ENCODE measurements around the gene ANXA4.
"Not testable (repeated sequence)": the region's sequence is repeated elsewhere in the genome, so short reads cannot be mapped to it uniquely, and the experiment has no call there.

Gene ANXA4

GRCh38 chr2:69721022-69721421, 20.9 kb upstream of the ANXA4 start:
- no peak for DNase-seq (ENCODE audit: low spot score)

GRCh38 chr2:69723791-69724190, 18.1 kb upstream of the ANXA4 start:
- DNase-seq (ENCODE audit: low spot score) = no peak

- peak; percentile 90 for DNase-seq (ENCODE audit: low spot score)
These were observed 17.3 kb upstream of the ANXA4 start for GRCh38 chr2:69724540-69725159.

- DNase-seq (ENCODE audit: low spot score) = no peak
These were observed 16.1 kb upstream of the ANXA4 start for GRCh38 chr2:69725706-69726360.

- no peak for DNase-seq (ENCODE audit: low spot score)
These were observed 12.7 kb upstream of the ANXA4 start for GRCh38 chr2:69729266-69729665.

- no peak for DNase-seq (ENCODE audit: low spot score)
These were observed 12.2 kb upstream of the ANXA4 start for GRCh38 chr2:69729781-69730180.

- DNase-seq (ENCODE audit: low spot score) = no peak
These were observed 10.6 kb upstream of the ANXA4 start for GRCh38 chr2:69731147-69731970.

- no peak for DNase-seq (ENCODE audit: low spot score)
These were observed 8.4 kb upstream of the ANXA4 start for GRCh38 chr2:69733342-69734034.

GRCh38 chr2:69734035-69734611, 7.8 kb upstream of the ANXA4 start:
- DNase-seq (ENCODE audit: low spot score) = no peak

- DNase-seq (ENCODE audit: low spot score) = no peak
These were observed 6.9 kb upstream of the ANXA4 start for GRCh38 chr2:69734854-69735544.

- no peak for DNase-seq (ENCODE audit: low spot score)
These were observed 6.2 kb upstream of the ANXA4 start for GRCh38 chr2:69735686-69736085.

GRCh38 chr2:69738149-69738548, 3.8 kb upstream of the ANXA4 start:
- DNase-seq (ENCODE audit: low spot score) = not testable (repeated sequence)

GRCh38 chr2:69740502-69740951, 1.4 kb upstream of the ANXA4 start:
- no peak for DNase-seq (ENCODE audit: low spot score)

- DNase-seq (ENCODE audit: low spot score) = peak; percentile 9
These were observed 732 bp upstream of the ANXA4 start for GRCh38 chr2:69741229-69741574.

GRCh38 chr2:69742322-69742952, 503 bp downstream of the ANXA4 start:
- no peak for DNase-seq (ENCODE audit: low spot score)

GRCh38 chr2:69743847-69744264, 1.9 kb downstream of the ANXA4 start:
- DNase-seq (ENCODE audit: low spot score) = no peak

- DNase-seq (ENCODE audit: low spot score) = no peak
These were observed 2.5 kb downstream of the ANXA4 start for GRCh38 chr2:69744456-69744855.

- DNase-seq (ENCODE audit: low spot score) = no peak
These were observed 3.1 kb downstream of the ANXA4 start for GRCh38 chr2:69745035-69745434.

GRCh38 chr2:69750246-69750645, 8.3 kb downstream of the ANXA4 start:
- DNase-seq (ENCODE audit: low spot score) = no peak

GRCh38 chr2:69753659-69754363, 11.9 kb downstream of the ANXA4 start:
- DNase-seq (ENCODE audit: low spot score) = no peak
